Mesendoderm (in vitro differentiated cells): Measurements from ENCODE around the gene METAP1.
A peak's percentile ranks its signal among the peaks of the same experiment; 100 is the strongest.

Source experiments
- DNase-seq: peaks from one replicate; pipeline ENCODE4 v3.0.0; 2013
- H2AK5ac ChIP-seq: 2 replicates; pipeline ENCODE4 v1.6.1; 2013; ENCODE audit warnings: low read length, inconsistent platforms
- H2BK120ac ChIP-seq: 2 replicates; pipeline ENCODE4 v1.6.1; 2013; ENCODE audit warnings: low read depth, mild to moderate bottlenecking, low read length, moderate library complexity, mixed read lengths
- H2BK15ac ChIP-seq: replicated peaks from 2 replicates; pipeline ENCODE4 v1.6.1; 2013; ENCODE audit warnings: low read depth, mild to moderate bottlenecking, moderate library complexity
- H2BK5ac ChIP-seq: 2 replicates; pipeline ENCODE4 v1.6.1; 2013; ENCODE audit warnings: low read length, inconsistent platforms
- H3K18ac ChIP-seq: 2 replicates; pipeline ENCODE4 v1.6.1; 2013; ENCODE audit warnings: mild to moderate bottlenecking, low read length, mixed read lengths
- H3K23ac ChIP-seq: one replicate; pipeline ENCODE4 v1.6.1; 2013; ENCODE audit warnings: low read length
- H3K27ac ChIP-seq: 2 replicates; pipeline ENCODE4 v1.5.1; 2013; ENCODE audit warnings: low read depth, mild to moderate bottlenecking, inconsistent platforms, low read length, moderate library complexity
- H3K27me3 ChIP-seq: 2 replicates; pipeline ENCODE4 v1.6.1; 2013; ENCODE audit warnings: low read length, control low read depth, mild to moderate bottlenecking, inconsistent platforms; ENCODE audit not compliant: insufficient read depth, poor library complexity
- H3K36me3 ChIP-seq: 2 replicates; pipeline ENCODE4 v1.6.1; 2013; ENCODE audit warnings: low read length, inconsistent platforms; ENCODE audit not compliant: control insufficient read depth, insufficient read depth
- H3K4ac ChIP-seq: one replicate; pipeline ENCODE4 v1.6.1; 2013; ENCODE audit warnings: low read depth, mild to moderate bottlenecking, low read length, moderate library complexity
- H3K4me1 ChIP-seq: 2 replicates; pipeline ENCODE4 v1.6.1; 2013; ENCODE audit warnings: low read depth, low read length, inconsistent platforms; ENCODE audit not compliant: control insufficient read depth
- H3K4me2 ChIP-seq: 2 replicates; pipeline ENCODE4 v1.6.1; 2013; ENCODE audit warnings: low read length
- H3K4me3 ChIP-seq: 2 replicates; pipeline ENCODE4 v1.5.1; 2013; ENCODE audit warnings: mild to moderate bottlenecking, low read length
- H3K56ac ChIP-seq: one replicate; pipeline ENCODE4 v1.6.1; 2013; ENCODE audit warnings: low read length
- H3K79me1 ChIP-seq: 2 replicates; pipeline ENCODE4 v1.6.1; 2013; ENCODE audit warnings: low read length, inconsistent platforms
- H3K79me2 ChIP-seq: 2 replicates; pipeline ENCODE4 v1.6.1; 2013; ENCODE audit warnings: mild to moderate bottlenecking, low read length; ENCODE audit not compliant: control insufficient read depth, insufficient read depth
- H3K9ac ChIP-seq: 2 replicates; pipeline ENCODE4 v1.6.1; 2013; ENCODE audit warnings: low read length, inconsistent platforms
- H4K5ac ChIP-seq: one replicate; pipeline ENCODE4 v1.6.1; 2013; ENCODE audit warnings: low read length
- H4K8ac ChIP-seq: one replicate; pipeline ENCODE4 v1.6.1; 2013; ENCODE audit warnings: low read depth, mild to moderate bottlenecking, control low read depth, low read length, moderate library complexity
- WGBS: extraction: QIAGEN DNeasy Blood & Tissue Kit; methylation state at CpG from one replicate; pipeline ENCODE4 v1.1.7; 2013; ENCODE audit warnings: low lambda C conversion rate, missing lambda C conversion rate; ENCODE audit not compliant: insufficient coverage; ENCODE audit errors: extremely low coverage; 5-methylcytosine and 5-hydroxymethylcytosine counted together

The METAP1 gene

DNA sequence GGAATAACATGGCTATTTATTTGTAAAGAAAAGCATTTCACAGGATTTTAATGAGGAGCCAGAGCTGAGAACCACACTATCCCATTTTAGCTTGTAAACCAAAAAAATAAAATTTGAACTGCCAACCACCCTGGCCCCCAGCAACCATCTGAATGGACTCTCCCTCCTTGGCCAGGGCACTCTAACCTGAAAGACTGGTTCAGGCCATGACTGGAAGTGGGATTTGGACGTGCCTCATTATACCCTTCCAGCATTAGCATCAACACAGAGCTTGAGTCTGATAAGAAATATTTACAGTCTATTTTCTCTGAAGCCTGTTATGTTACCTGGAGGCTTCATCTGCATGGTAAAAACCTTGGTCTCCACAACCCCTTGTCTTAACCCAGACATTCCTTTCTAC, 30.0 kb downstream of the METAP1 start:
- DNase-seq = no peak
- Histone ChIP-seq H2AK5ac (no peak overlapping the region), H4K8ac (no peak overlapping the region), H3K27ac (no peak overlapping the region), H2BK5ac (no peak overlapping the region), H4K5ac (no peak overlapping the region), H3K4ac (no peak overlapping the region), H3K79me1 (peaks cover 26% of the 10 kb centered on the region), H3K23ac (no peak overlapping the region), H3K36me3 (no peaks in the 10 kb centered on the region), H3K56ac (no peak overlapping the region), H3K4me3 (no peak overlapping the region), H3K9ac (no peak overlapping the region), H3K4me2 (no peak overlapping the region), H2BK15ac (no peak overlapping the region), H3K18ac (peak overlapping the region; percentile 16), H3K27me3 (no peaks in the 10 kb centered on the region), H3K4me1 (peaks cover 4% of the 10 kb centered on the region), H3K79me2 (peaks cover 62% of the 10 kb centered on the region), H2BK120ac (no peak overlapping the region)
- no CpG with 5 or more reads among the region's 1 CpG for WGBS

DNA sequence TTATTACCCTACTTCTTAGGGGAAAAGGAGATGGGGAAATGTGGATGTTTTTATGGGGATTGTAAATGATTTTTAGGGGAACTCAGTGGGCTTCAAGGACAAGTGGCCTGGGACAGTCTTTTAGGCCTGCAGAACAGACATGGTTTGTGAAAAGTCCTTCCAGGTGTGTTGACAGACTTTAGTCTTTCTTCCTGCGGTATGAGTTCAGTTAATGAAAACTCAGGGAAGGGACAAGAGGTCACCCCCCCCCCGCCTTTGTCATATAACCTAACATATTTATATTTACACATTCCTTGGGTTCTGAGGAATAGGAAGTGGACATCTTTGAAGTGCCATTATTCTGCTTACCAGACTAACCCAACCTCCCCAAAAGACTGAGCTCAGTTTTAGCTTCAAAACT, 31.8 kb downstream of the METAP1 start:
- Histone ChIP-seq H2BK120ac (no peak overlapping the region), H3K27me3 (no peaks in the 10 kb centered on the region), H3K23ac (no peak overlapping the region), H4K8ac (no peak overlapping the region), H3K4me2 (no peak overlapping the region), H4K5ac (no peak overlapping the region), H2AK5ac (no peak overlapping the region), H3K27ac (no peak overlapping the region), H3K4me3 (no peak overlapping the region), H3K79me2 (peaks cover 48% of the 10 kb centered on the region), H3K56ac (no peak overlapping the region), H3K18ac (no peak overlapping the region), H3K36me3 (no peaks in the 10 kb centered on the region), H3K79me1 (peaks cover 22% of the 10 kb centered on the region), H2BK5ac (no peak overlapping the region), H3K4me1 (peaks cover 7% of the 10 kb centered on the region), H3K9ac (no peak overlapping the region), H2BK15ac (no peak overlapping the region), H3K4ac (no peak overlapping the region)
- no CpG with 5 or more reads among the region's 2 CpGs for WGBS
- DNase-seq = no peak

DNA sequence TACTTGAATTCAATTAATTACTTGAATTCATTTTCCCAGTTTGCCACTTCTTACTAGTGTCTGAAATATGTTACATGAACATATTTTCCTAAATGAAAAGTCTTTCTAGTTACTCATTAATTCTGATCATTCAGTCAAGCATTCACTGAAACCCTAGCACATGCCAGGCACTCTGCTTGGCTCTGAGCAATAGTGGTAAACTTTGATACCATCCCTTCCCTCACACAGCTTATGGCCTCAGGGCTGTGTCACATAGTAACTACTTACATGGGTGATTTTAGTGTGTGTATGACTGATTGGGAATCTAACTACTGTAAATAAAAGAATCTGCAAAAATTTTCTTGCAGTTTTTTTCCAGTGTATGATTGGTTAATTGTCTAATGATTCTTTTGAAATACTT, 32.7 kb downstream of the METAP1 start:
- H3K79me1 ChIP-seq = peaks cover 18% of the 10 kb centered on the region
- no peaks in the 10 kb centered on the region for H3K36me3 ChIP-seq
- no peak for DNase-seq
- peaks cover 7% of the 10 kb centered on the region for H3K4me1 ChIP-seq
- H3K4me2 ChIP-seq = no peak overlapping the region
- no peak overlapping the region for H2BK120ac ChIP-seq
- no peak overlapping the region for H3K9ac ChIP-seq
- no peak overlapping the region for H4K5ac ChIP-seq
- no peak overlapping the region for H3K18ac ChIP-seq
- peaks cover 43% of the 10 kb centered on the region for H3K79me2 ChIP-seq
- H2BK5ac ChIP-seq = no peak overlapping the region
- no peaks in the 10 kb centered on the region for H3K27me3 ChIP-seq
- no peak overlapping the region for H2AK5ac ChIP-seq
- no peak overlapping the region for H3K4ac ChIP-seq
- no peak overlapping the region for H4K8ac ChIP-seq
- H3K4me3 ChIP-seq = no peak overlapping the region
- H3K56ac ChIP-seq = no peak overlapping the region
- no peak overlapping the region for H3K27ac ChIP-seq
- H2BK15ac ChIP-seq = no peak overlapping the region
- no peak overlapping the region for H3K23ac ChIP-seq

DNA sequence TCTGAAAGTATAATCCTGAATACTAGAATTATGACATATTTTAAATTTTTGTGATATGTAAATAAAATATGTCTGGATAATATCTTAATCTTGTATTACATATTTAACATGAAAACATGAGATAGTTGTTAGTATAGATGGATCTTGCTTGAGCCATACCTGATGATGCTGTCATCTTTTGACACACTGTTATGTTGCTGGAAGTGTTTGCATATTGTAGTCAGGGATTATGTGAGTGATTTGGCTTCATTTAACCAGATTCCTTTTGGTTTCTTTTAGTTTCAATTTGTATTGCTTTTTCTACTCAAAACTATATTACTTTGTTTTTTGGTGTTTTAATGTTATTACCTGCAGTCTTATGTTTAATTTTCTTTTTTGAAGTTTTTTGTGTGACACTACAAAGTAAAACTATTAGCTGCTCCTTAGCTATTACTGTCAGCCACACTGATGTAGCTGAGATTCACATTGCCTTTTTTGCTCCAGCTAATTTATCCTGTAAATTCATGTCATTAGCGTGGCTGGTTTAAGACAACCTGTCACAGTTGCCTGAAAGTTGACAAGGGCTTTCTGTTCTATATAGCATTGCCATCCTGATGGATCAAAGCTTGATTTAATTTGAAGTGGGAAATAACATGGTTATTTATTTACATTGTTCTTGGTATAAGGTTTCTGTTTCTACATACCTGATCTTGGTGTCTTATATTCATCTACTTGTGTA, 33.7 kb downstream of the METAP1 start:
- Histone ChIP-seq H3K27ac (no peak overlapping the region), H3K79me1 (peaks cover 19% of the 10 kb centered on the region), H3K23ac (no peak overlapping the region), H3K18ac (no peak overlapping the region), H2AK5ac (no peak overlapping the region), H3K79me2 (peaks cover 44% of the 10 kb centered on the region), H3K27me3 (no peaks in the 10 kb centered on the region), H3K4me2 (no peak overlapping the region), H2BK15ac (no peak overlapping the region), H3K4ac (no peak overlapping the region), H3K4me3 (no peak overlapping the region), H2BK120ac (no peak overlapping the region), H2BK5ac (no peak overlapping the region), H3K56ac (no peak overlapping the region), H4K8ac (no peak overlapping the region), H3K4me1 (peaks cover 7% of the 10 kb centered on the region), H3K36me3 (no peaks in the 10 kb centered on the region), H3K9ac (no peak overlapping the region), H4K5ac (no peak overlapping the region)
- DNase-seq = no peak
- WGBS = no CpG with 5 or more reads among the region's 1 CpG

DNA sequence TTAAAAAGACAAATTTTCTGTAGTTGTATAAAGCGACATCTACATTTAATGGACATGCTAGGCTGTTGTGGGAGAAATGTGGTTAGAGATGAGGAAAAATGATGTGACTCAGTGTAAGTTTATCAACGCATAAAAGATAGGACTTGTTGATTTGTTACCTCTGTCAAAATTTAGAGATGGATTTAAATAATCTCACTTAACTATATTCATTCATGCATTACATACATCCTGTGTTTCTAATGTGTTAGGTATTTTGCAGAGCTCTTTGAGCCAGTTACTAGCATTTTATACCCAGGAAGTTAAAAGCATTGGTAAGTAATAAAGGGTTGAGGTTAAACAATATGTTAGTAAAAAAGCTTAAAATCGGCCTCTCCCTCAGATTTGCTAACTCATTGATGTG, 34.3 kb downstream of the METAP1 start:
- peaks cover 40% of the 10 kb centered on the region for H3K79me2 ChIP-seq
- no peak overlapping the region for H2AK5ac ChIP-seq
- peaks cover 4% of the 10 kb centered on the region for H3K4me1 ChIP-seq
- no peak overlapping the region for H2BK15ac ChIP-seq
- no peak overlapping the region for H4K5ac ChIP-seq
- H3K36me3 ChIP-seq = no peaks in the 10 kb centered on the region
- no peak overlapping the region for H2BK120ac ChIP-seq
- no peak overlapping the region for H3K4me3 ChIP-seq
- H3K4me2 ChIP-seq = no peak overlapping the region
- H3K79me1 ChIP-seq = peaks cover 19% of the 10 kb centered on the region
- H2BK5ac ChIP-seq = no peak overlapping the region
- no peak overlapping the region for H3K18ac ChIP-seq
- no peak overlapping the region for H3K9ac ChIP-seq
- DNase-seq = no peak
- H4K8ac ChIP-seq = no peak overlapping the region
- WGBS = 100% methylated on average over 1 of the region's 3 CpGs
- no peak overlapping the region for H3K56ac ChIP-seq
- no peaks in the 10 kb centered on the region for H3K27me3 ChIP-seq
- H3K4ac ChIP-seq = no peak overlapping the region
- H3K23ac ChIP-seq = no peak overlapping the region
- H3K27ac ChIP-seq = no peak overlapping the region

DNA sequence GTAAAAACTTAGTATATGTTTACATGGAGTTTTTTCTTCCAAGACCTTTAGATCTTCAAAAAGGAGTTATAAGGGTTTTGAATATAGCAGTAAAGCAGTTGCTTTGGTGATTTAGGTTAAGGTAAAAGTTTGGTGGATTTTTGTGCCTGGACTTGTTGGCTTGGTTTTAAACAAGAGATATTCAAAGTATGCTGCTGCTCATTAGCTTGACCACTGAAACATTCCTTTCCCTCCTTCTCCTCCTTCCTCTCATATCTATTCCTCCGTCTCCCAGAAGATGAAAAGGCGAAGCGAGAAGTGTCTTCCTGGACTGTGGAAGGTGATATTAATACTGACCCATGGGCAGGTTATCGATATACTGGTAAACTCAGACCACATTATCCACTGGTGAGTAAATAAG, 38.4 kb downstream of the METAP1 start:
- peaks cover 3% of the 10 kb centered on the region for H3K4me1 ChIP-seq

More for the DNA sequence above, 38.4 kb downstream of the METAP1 start:
- no peak overlapping the region for H2BK15ac ChIP-seq
- no peak overlapping the region for H3K4me2 ChIP-seq
- H3K27ac ChIP-seq = no peak overlapping the region
- no CpG with 5 or more reads among the region's 4 CpGs for WGBS
- H3K27me3 ChIP-seq = no peaks in the 10 kb centered on the region
- H2BK5ac ChIP-seq = no peak overlapping the region
- no peak overlapping the region for H4K5ac ChIP-seq
- H3K9ac ChIP-seq = no peak overlapping the region
- peaks cover 11% of the 10 kb centered on the region for H3K79me1 ChIP-seq
- H3K18ac ChIP-seq = no peak overlapping the region
- no peak overlapping the region for H3K56ac ChIP-seq
- no peak overlapping the region for H4K8ac ChIP-seq
- H3K4me3 ChIP-seq = no peak overlapping the region
- H2AK5ac ChIP-seq = no peak overlapping the region
- no peak overlapping the region for H3K4ac ChIP-seq
- no peak overlapping the region for H2BK120ac ChIP-seq
- H3K79me2 ChIP-seq = peaks cover 15% of the 10 kb centered on the region
- H3K23ac ChIP-seq = no peak overlapping the region
- H3K36me3 ChIP-seq = no peaks in the 10 kb centered on the region
- DNase-seq = peak; percentile 34
